NCI-H187 treated with DMSO at 0.1 percent for 48 hours (cell line): ENCODE results near the gene DST.

Source experiments
- DNase-seq: peaks from one replicate; lab custom pipeline; 2025; lab: John Stamatoyannopoulos, UW

DST gene

GRCh38 chr6:56624046-56624727, 18.5 kb downstream of the DST start:
- DNase-seq = no peak

- no peak for DNase-seq
Measured at GRCh38 chr6:56620229-56620868, 22.3 kb downstream of the DST start.

- no peak for DNase-seq
Measured at GRCh38 chr6:56618050-56618449, 24.6 kb downstream of the DST start.

GRCh38 chr6:56616967-56617366, 25.7 kb downstream of the DST start:
- DNase-seq = no peak

GRCh38 chr6:56613247-56613851, 29.3 kb downstream of the DST start:
- DNase-seq = no peak

GRCh38 chr6:56608332-56608731, 34.4 kb downstream of the DST start:
- no peak for DNase-seq

- no peak for DNase-seq
Measured at GRCh38 chr6:56607111-56607752, 35.5 kb downstream of the DST start.

GRCh38 chr6:56605435-56605834, 37.3 kb downstream of the DST start:
- DNase-seq = no peak

GRCh38 chr6:56604186-56604585, 38.5 kb downstream of the DST start:
- no peak for DNase-seq

GRCh38 chr6:56601390-56601789, 41.3 kb downstream of the DST start:
- DNase-seq = no peak

GRCh38 chr6:56595490-56596122, 47.1 kb downstream of the DST start:
- DNase-seq = no peak

- DNase-seq = no peak
Measured at GRCh38 chr6:56594699-56595098, 48.0 kb downstream of the DST start.

GRCh38 chr6:56593801-56594318, 48.8 kb downstream of the DST start:
- no peak for DNase-seq

- no peak for DNase-seq
Measured at GRCh38 chr6:56582236-56582635, 60.5 kb downstream of the DST start.

GRCh38 chr6:56581296-56581925, 61.3 kb downstream of the DST start:
- DNase-seq = no peak

GRCh38 chr6:56580271-56580670, 62.4 kb downstream of the DST start:
- DNase-seq = no peak

- DNase-seq = no peak
Measured at GRCh38 chr6:56579155-56579851, 63.4 kb downstream of the DST start.

- no peak for DNase-seq
Measured at GRCh38 chr6:56575736-56576135, 67.0 kb downstream of the DST start.

GRCh38 chr6:56574292-56574691, 68.4 kb downstream of the DST start:
- no peak for DNase-seq

- DNase-seq = no peak
Measured at GRCh38 chr6:56573624-56574023, 69.1 kb downstream of the DST start.

GRCh38 chr6:56572788-56573471, 69.8 kb downstream of the DST start:
- no peak for DNase-seq
